Panc1 (cell line): ENCODE measurements around the gene SLC5A2. TPM values are rescaled to one million over a fixed set of nuclear protein-coding genes. Genes with fewer than 3 reads are reported as not detected.

ENCODE experiments used
- ATAC-seq: fragments of 200-7000 bp; cut with Tn5 transposase; 2 replicates; pipeline ENCODE4 v1.9.1; 2020; ENCODE audit warnings: mild to moderate bottlenecking, moderate library complexity
- BruUV-seq: library from RNA; stranded (reverse); fragments of 400-500 nt; replicated peaks from 2 replicates; lab custom pipeline; 2021; lab: Mats Ljungman, UMichigan
- CTCF ChIA-PET: fragments of 300-600 bp; sonication (Branson Sonifier 250); formaldehyde crosslinking; loops from one replicate; lab custom pipeline; 2022; ENCODE audit warnings: antibody characterized with exemption; lab: Charles Lee
- POLR2A ChIA-PET: fragments of 300-600 bp; sonication (Branson Sonifier 250); formaldehyde crosslinking; loops from one replicate; lab custom pipeline; 2022; ENCODE audit warnings: antibody characterized with exemption; lab: Charles Lee
- DNase-seq: peaks from one replicate; pipeline ENCODE4 v3.0.0-alpha.2; 2010; ENCODE audit warnings: low read depth, low spot score
- H3K27ac ChIP-seq: 2 replicates; pipeline ENCODE4 v1.5.1; 2011; ENCODE audit warnings: mild to moderate bottlenecking, low read length, inconsistent platforms
- H3K27me3 ChIP-seq: fragments of 200-500 bp; sonication (Bioruptor generic); 2 replicates; pipeline ENCODE4 v1.6.0; 2014; ENCODE audit warnings: low read length, inconsistent platforms; ENCODE audit not compliant: control insufficient read depth, insufficient read depth
- H3K36me3 ChIP-seq: fragments of 200-500 bp; sonication (Bioruptor generic); 2 replicates; pipeline ENCODE4 v1.5.1; 2014; ENCODE audit warnings: inconsistent platforms, mild to moderate bottlenecking, low read length, moderate library complexity; ENCODE audit not compliant: control insufficient read depth, insufficient read depth
- H3K4me1 ChIP-seq: 2 replicates; pipeline ENCODE4 v1.5.1; 2011; ENCODE audit warnings: inconsistent platforms, mild to moderate bottlenecking, low read length, moderate library complexity; ENCODE audit not compliant: control insufficient read depth, insufficient read depth
- H3K4me3 ChIP-seq, 2 experiments: 2 replicates each; pipeline ENCODE4 v1.5.1; 2011 to 2012; ENCODE audit warnings: low read depth in 2 of 2, low read length in 2 of 2, mild to moderate bottlenecking in 2 of 2, inconsistent platforms in 1 of 2, moderate library complexity in 1 of 2
- H3K9me3 ChIP-seq: fragments of 200-500 bp; sonication (Bioruptor generic); 2 replicates; pipeline ENCODE4 v1.5.1; 2014; ENCODE audit warnings: low read depth, mild to moderate bottlenecking, inconsistent platforms, low read length, moderate library complexity; ENCODE audit not compliant: control insufficient read depth, insufficient read depth
- CTCF ChIP-seq: fragments of 450-650 bp; IDR thresholded peaks from 2 replicates; pipeline ENCODE4 v1.5.1; 2017; ENCODE audit warnings: mild to moderate bottlenecking
- POLR2AphosphoS5 ChIP-seq: IDR thresholded peaks from 2 replicates; pipeline ENCODE4 v1.6.1; 2012; ENCODE audit warnings: mild to moderate bottlenecking, low read depth, low read length, moderate library complexity
- REST ChIP-seq, 2 experiments: IDR thresholded peaks; 2 replicates each; pipeline ENCODE4 v1.6.1; 2011 to 2012; ENCODE audit warnings: low read depth in 2 of 2, control low read depth in 1 of 2, low read length in 1 of 2, mild to moderate bottlenecking in 1 of 2, moderate library complexity in 1 of 2; ENCODE audit not compliant: insufficient read depth in 1 of 2
- SIN3A ChIP-seq: IDR thresholded peaks from 2 replicates; pipeline ENCODE4 v1.6.1; 2012; ENCODE audit warnings: low read depth, mild to moderate bottlenecking, low read length, moderate library complexity, borderline replicate concordance; ENCODE audit not compliant: insufficient read depth
- TCF7L2 ChIP-seq: IDR thresholded peaks from 2 replicates; pipeline ENCODE4 v1.6.1; 2011; ENCODE audit warnings: mild to moderate bottlenecking, low read depth, low read length, inconsistent platforms
- in situ Hi-C: cut with HindIII; loops from 2 replicates; pipeline ENCODE4 v1.10.0; 2016; ENCODE audit warnings: low sequenced_read_pairs, low pct_unique_long_range_greater_than_20kb
- intact Hi-C: fragments of 100-400 bp; cut with micrococcal nuclease; formaldehyde crosslinking; loops from one replicate; pipeline ENCODE4 v1.10.0; 2022; ENCODE audit not compliant: unreplicated experiment
- total RNA-seq: library from RNA; stranded (reverse); gene quantifications from one replicate; pipeline ENCODE4 v1.2.1, GENCODE V29; 2021; ENCODE audit not compliant: unreplicated experiment

The SLC5A2 gene
- total RNA-seq, 1 experiment from 2014 or later = 0.15 TPM

GRCh38 chr16:31498493-31498892 lies 15.6 kb downstream of the SLC5A2 start:
- Histone ChIP-seq H3K9me3 (no peaks in the 10 kb centered on the region), H3K36me3 (no peaks in the 10 kb centered on the region), H3K27me3 (no peaks in the 10 kb centered on the region), H3K4me1 (no peaks in the 10 kb centered on the region), H3K4me3 (no peak overlapping the region), H3K27ac (no peak overlapping the region)
- ChIA-PET CTCF (no interaction called here), POLR2A (no interaction called here)
- DNase-seq = no peak
- no TSS peak for BruUV-seq
- no peak for ATAC-seq
- intact Hi-C loops (no loop called here), in situ Hi-C loops (no loop called here)
- TF ChIP-seq POLR2AphosphoS5 (no peak), SIN3A (no peak), REST (IDR thresholded peaks at IDR 0.05; ENCODE audit: insufficient read depth in 1 of 2, low read depth in 2 of 2, low read length in 1 of 2) (no peak), TCF7L2 (no peak), CTCF (no peak)

- in situ Hi-C loops (no loop called here), intact Hi-C loops (no loop called here)
- H3K27me3 ChIP-seq = no peaks in the 10 kb centered on the region
- H3K4me1 ChIP-seq = no peaks in the 10 kb centered on the region
- no peaks in the 10 kb centered on the region for H3K9me3 ChIP-seq
- no peak overlapping the region for H3K27ac ChIP-seq
- CTCF ChIA-PET = no interaction called here
- POLR2A ChIA-PET = interaction anchor here (0.5 kb wide), 1 partner anchor 45 kb away, joined by 10 read pairs; no protein-coding TSS in a partner anchor
- no peak for DNase-seq
- no peak overlapping the region for H3K4me3 ChIP-seq
- TF ChIP-seq SIN3A = no peak
- no peak for TF ChIP-seq CTCF
- TF ChIP-seq POLR2AphosphoS5 = no peak
- no peak for TF ChIP-seq TCF7L2
- TF ChIP-seq REST (IDR thresholded peaks at IDR 0.05; ENCODE audit: insufficient read depth in 1 of 2, low read depth in 2 of 2, low read length in 1 of 2) = no peak
- no peaks in the 10 kb centered on the region for H3K36me3 ChIP-seq
- ATAC-seq = no peak
- BruUV-seq = no TSS peak
These were observed 17.0 kb downstream of the SLC5A2 start for GRCh38 chr16:31499928-31500327.
